Upper lobe of right lung (tissue), 1 donor: Measurements from ENCODE around the gene USP8. TPM values are rescaled to one million over a fixed set of nuclear protein-coding genes. Genes with fewer than 3 reads are reported as not detected.
"Not testable (repeated sequence)": the region's sequence is repeated elsewhere in the genome, so short reads cannot be mapped to it uniquely, and the experiment has no call there.

Experiments used
- ATAC-seq: fragments of 200-7000 bp; cut with Tn5 transposase; one replicate; pipeline ENCODE4 v1.9.1; 2020; ENCODE audit warnings: mild to moderate bottlenecking, moderate library complexity
- DNase-seq: peaks from one replicate; pipeline ENCODE4 v3.0.0-alpha.2; 2020
- H3K27ac ChIP-seq: fragments of 200-600 bp; one replicate; pipeline ENCODE4 v1.8.0; 2022
- H3K27me3 ChIP-seq: fragments of 200-600 bp; one replicate; pipeline ENCODE4 v1.8.0; 2022; ENCODE audit warnings: mild to moderate bottlenecking
- H3K36me3 ChIP-seq: fragments of 200-600 bp; one replicate; pipeline ENCODE4 v1.8.0; 2022
- H3K4me1 ChIP-seq: fragments of 200-600 bp; one replicate; pipeline ENCODE4 v1.8.0; 2022
- H3K4me3 ChIP-seq: fragments of 200-600 bp; one replicate; pipeline ENCODE4 v1.8.0; 2022; ENCODE audit warnings: mild to moderate bottlenecking
- H3K9me3 ChIP-seq: fragments of 200-600 bp; one replicate; pipeline ENCODE4 v1.8.0; 2022
- CTCF ChIP-seq: fragments of 200-600 bp; IDR thresholded peaks from one replicate; pipeline ENCODE4 v1.8.0; 2022; ENCODE audit warnings: antibody characterized with exemption
- intact Hi-C: fragments of 100-400 bp; cut with DNase I; formaldehyde crosslinking; loops from one replicate; pipeline ENCODE4 v1.11.0; 2022
- total RNA-seq: library from RNA; stranded (reverse); fragmentation: NEBNext Ultra II Directional; extraction: Animal tissue kit (Norgen Biotek cat#: 25700); gene quantifications from one replicate; pipeline ENCODE4 v1.2.1, GENCODE V29; 2021
- donor health status: DM: no; HTN: yes; CAD: no; lungs with severe emphysema.

The USP8 gene
- total RNA-seq, 1 donor from 2014 or later = 65.1 TPM

GRCh38 chr15:50381438-50381837 is 42.8 kb upstream of the USP8 start:
- intact Hi-C loops = no loop called here
- no peak for TF ChIP-seq CTCF
- Histone ChIP-seq H3K4me1 (no peaks in the 10 kb centered on the region), H3K27ac (no peak overlapping the region), H3K9me3 (no peaks in the 10 kb centered on the region), H3K4me3 (no peak overlapping the region), H3K27me3 (no peaks in the 10 kb centered on the region), H3K36me3 (no peaks in the 10 kb centered on the region)
- DNase-seq (no peak), ATAC-seq (no peak)

DNA sequence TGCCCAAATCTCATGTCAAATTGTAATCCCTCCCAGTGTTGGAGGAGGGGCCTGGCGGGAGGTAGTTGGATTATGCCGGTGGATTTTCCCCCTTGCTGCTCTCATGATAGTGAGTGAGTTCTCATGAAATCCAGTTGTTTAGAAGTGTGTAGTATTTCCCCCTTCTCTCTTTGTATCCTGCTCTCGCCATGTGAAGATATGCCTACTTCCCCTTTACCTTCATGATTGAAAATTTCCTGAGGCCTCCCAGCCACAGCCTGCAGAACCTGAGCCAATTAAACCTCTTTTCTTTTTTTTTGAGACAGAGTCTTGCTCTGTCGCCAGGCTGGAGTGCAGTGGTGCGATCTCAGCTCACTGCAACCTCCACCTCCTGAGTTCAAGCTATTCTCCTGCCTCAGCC is 41.8 kb upstream of the USP8 start:
- DNase-seq, H3K4me3 ChIP-seq, H3K36me3 ChIP-seq, H3K9me3 ChIP-seq, H3K27ac ChIP-seq, ATAC-seq, H3K27me3 ChIP-seq, H3K4me1 ChIP-seq, intact Hi-C loops: not testable (repeated sequence)

DNA sequence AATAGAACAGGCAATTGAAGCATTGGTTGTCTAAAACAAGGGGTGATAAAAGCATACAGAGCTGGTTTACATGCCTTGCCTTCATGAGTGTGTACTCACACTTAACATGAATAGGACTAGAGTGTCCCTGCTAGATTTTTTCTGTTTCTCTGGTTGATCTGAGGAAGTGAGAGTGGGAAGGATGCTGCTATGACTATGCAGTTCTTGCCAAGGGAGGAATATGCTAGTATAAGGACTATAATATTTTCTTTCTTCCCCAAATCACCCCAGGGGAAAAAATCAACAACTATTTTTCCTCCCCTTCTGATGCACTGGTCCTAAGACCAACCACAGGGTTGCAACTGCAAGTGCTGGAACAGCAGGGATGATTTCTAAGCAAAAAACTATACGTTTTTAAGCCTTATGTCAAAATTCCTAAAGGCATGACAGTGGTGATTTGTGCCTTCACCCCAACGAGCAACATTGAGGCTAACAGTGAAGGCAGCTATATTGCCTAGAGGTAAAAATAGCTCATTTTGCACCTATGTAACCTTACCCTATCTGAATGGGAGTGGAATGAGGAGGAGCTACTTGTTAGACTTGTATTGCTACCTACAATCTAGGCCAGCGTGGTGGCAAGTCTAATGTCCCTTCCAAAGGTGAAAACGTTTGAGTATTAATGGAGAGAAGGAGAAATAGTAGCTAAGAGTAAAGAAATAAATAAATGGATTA is 33.5 kb upstream of the USP8 start:
- H3K9me3 ChIP-seq = no peaks in the 10 kb centered on the region
- DNase-seq (no peak), ATAC-seq (peak; percentile 52)
- no peak for TF ChIP-seq CTCF
- no peaks in the 10 kb centered on the region for H3K27me3 ChIP-seq
- H3K4me3 ChIP-seq = no peak overlapping the region
- H3K27ac ChIP-seq = no peak overlapping the region
- no peaks in the 10 kb centered on the region for H3K36me3 ChIP-seq
- intact Hi-C loops = no loop called here
- H3K4me1 ChIP-seq = no peaks in the 10 kb centered on the region

- H3K27me3 ChIP-seq, H3K27ac ChIP-seq, ATAC-seq, H3K36me3 ChIP-seq, DNase-seq, intact Hi-C loops, H3K9me3 ChIP-seq, H3K4me1 ChIP-seq, H3K4me3 ChIP-seq: not testable (repeated sequence)
Measured at GRCh38 chr15:50391561-50391960, 32.6 kb upstream of the USP8 start.

DNA sequence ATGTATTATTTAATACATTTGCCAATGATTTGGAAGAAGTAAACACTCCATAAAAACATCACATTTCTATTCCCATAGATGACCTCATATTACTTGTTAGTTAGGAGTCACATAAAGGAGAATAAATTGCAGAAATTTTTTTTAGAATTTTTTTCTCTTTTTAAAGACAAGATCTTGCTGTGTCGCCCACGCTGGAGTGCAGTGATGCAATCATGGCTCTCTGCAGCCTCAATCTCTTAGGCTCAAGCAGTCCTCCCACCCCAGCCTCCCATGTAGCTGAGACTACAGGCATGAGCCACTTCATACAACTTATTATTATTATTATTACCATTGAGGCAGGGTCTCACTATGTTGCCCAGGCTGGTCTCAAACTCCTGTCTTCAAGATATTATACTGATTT is 12.3 kb upstream of the USP8 start:
- Histone ChIP-seq H3K4me1 (no peaks in the 10 kb centered on the region), H3K9me3 (no peaks in the 10 kb centered on the region), H3K27ac (no peak overlapping the region), H3K27me3 (no peaks in the 10 kb centered on the region), H3K4me3 (no peak overlapping the region), H3K36me3 (no peaks in the 10 kb centered on the region)
- no peak for DNase-seq
- no peak for ATAC-seq
- no peak for TF ChIP-seq CTCF
- intact Hi-C loops = no loop called here

DNA sequence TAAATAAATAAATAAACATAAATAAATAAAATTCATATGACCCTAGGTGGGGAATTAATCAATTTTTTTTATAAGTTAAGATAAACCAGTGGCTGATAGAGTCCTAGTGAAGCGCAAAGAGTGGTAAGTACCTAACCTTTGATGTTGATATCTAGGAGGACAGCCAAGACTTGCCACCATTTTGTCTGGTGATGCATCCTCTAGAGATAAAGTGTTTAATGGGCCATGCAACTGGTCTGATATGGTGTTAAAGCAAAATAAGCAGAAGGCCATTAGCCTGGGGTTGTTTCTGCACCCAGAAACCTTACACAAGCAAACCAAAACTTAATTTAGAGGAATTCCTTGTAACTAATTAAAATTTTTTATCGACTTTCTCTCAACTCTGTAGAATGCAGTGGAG is 9.6 kb upstream of the USP8 start:
- ATAC-seq = no peak
- H3K4me3 ChIP-seq = no peak overlapping the region
- no peaks in the 10 kb centered on the region for H3K4me1 ChIP-seq
- H3K9me3 ChIP-seq = no peaks in the 10 kb centered on the region
- H3K36me3 ChIP-seq = no peaks in the 10 kb centered on the region
- no peaks in the 10 kb centered on the region for H3K27me3 ChIP-seq
- no peak for TF ChIP-seq CTCF
- DNase-seq = no peak
- intact Hi-C loops = no loop called here
- H3K27ac ChIP-seq = no peak overlapping the region
